ENCODE results near the gene ZKSCAN3.
"Not testable (repeated sequence)": the region's sequence is repeated elsewhere in the genome, so short reads cannot be mapped to it uniquely, and the experiment has no call there.

The ZKSCAN3 gene
- long read RNA-seq, full-length matches to known transcripts: 3 of 23 reads
- long read RNA-seq, partial matches to known transcripts: 2 of 23 reads
- long read RNA-seq, other reads (novel, unspliced or antisense): 18 of 23 reads

DNA sequence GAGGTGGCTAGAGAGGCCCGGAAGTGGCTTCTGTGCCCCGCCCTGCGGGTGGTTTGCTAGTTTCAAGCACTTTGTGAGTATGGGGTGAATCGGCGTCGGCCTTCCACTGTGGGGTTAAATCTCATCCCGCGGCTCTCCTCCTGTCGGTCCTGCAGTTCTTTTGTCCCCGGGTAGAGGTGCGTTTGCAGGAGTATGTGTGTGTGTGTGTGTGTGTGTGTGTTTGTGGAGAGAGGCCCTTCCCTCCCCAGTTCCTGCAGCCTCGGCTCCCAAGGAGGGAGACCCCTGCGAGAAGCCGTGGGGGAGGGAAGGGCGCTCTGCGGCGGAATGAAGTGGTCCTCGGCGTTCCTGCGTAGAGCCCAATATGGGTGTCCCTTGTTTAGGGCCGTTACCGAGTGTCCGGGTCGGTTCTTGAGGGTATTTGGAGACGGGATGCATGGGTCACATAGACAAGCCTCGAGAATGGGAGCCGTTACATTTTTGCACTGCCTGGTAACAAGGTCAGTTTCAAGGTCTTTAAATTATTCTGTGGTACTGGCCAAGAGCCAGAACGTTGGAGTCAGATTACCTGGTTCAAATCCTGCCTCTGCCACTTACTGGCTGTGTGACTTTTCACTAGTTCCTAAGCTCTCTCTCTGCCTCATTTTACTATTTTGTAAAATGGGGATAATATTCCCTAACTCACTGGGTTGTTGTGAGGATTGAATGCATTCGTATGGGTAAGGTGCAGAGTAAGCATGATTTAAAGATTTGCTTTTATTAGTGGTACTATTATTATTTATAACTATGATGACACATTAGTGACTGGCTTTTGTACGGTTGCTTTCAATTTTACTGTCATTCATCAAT lies at the start of gene ZKSCAN3:
Gene ZKSCAN3 (plus strand): TSS at position 56 of the 846 bp plus-strand sequence. CDS start 9,640 bp downstream, outside the sequence.
- Histone ChIP-seq H3K27ac (replicated peaks) (peak within 1 kb of the TSS; percentile 80), H3K27me3 (ENCODE audit: insufficient read depth, poor library complexity, severe bottlenecking) (no peaks in the 10 kb centered on the region), H3K4me3 (replicated peaks; ENCODE audit: insufficient read depth, low read length) (peak within 1 kb of the TSS; percentile 57)
- TF ChIP-seq, protein P1, sequence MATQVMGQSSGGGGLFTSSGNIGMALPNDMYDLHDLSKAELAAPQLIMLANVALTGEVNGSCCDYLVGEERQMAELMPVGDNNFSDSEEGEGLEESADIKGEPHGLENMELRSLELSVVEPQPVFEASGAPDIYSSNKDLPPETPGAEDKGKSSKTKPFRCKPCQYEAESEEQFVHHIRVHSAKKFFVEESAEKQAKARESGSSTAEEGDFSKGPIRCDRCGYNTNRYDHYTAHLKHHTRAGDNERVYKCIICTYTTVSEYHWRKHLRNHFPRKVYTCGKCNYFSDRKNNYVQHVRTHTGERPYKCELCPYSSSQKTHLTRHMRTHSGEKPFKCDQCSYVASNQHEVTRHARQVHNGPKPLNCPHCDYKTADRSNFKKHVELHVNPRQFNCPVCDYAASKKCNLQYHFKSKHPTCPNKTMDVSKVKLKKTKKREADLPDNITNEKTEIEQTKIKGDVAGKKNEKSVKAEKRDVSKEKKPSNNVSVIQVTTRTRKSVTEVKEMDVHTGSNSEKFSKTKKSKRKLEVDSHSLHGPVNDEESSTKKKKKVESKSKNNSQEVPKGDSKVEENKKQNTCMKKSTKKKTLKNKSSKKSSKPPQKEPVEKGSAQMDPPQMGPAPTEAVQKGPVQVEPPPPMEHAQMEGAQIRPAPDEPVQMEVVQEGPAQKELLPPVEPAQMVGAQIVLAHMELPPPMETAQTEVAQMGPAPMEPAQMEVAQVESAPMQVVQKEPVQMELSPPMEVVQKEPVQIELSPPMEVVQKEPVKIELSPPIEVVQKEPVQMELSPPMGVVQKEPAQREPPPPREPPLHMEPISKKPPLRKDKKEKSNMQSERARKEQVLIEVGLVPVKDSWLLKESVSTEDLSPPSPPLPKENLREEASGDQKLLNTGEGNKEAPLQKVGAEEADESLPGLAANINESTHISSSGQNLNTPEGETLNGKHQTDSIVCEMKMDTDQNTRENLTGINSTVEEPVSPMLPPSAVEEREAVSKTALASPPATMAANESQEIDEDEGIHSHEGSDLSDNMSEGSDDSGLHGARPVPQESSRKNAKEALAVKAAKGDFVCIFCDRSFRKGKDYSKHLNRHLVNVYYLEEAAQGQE (IDR thresholded peaks at IDR 0.05; ENCODE audit: insufficient replicate concordance, low read depth): peak; percentile 61
- no peak for TF ChIP-seq SPI1 (IDR thresholded peaks at IDR 0.05; ENCODE audit: borderline replicate concordance, low read depth)
- peak; percentile 81 for TF ChIP-seq GABPA (IDR thresholded peaks at IDR 0.05; ENCODE audit: low read depth)
- TF ChIP-seq, protein P2, sequence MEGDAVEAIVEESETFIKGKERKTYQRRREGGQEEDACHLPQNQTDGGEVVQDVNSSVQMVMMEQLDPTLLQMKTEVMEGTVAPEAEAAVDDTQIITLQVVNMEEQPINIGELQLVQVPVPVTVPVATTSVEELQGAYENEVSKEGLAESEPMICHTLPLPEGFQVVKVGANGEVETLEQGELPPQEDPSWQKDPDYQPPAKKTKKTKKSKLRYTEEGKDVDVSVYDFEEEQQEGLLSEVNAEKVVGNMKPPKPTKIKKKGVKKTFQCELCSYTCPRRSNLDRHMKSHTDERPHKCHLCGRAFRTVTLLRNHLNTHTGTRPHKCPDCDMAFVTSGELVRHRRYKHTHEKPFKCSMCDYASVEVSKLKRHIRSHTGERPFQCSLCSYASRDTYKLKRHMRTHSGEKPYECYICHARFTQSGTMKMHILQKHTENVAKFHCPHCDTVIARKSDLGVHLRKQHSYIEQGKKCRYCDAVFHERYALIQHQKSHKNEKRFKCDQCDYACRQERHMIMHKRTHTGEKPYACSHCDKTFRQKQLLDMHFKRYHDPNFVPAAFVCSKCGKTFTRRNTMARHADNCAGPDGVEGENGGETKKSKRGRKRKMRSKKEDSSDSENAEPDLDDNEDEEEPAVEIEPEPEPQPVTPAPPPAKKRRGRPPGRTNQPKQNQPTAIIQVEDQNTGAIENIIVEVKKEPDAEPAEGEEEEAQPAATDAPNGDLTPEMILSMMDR (IDR thresholded peaks at IDR 0.05; ENCODE audit: insufficient read depth, low read length): no peak
- TF ChIP-seq POLR2AphosphoS5 (IDR thresholded peaks at IDR 0.05; ENCODE audit: low read depth): peak; percentile 82
- peak; percentile 80 to 92 for DNase-seq (ENCODE audit: low read depth in 1 of 2, low spot score in 1 of 2)

DNA sequence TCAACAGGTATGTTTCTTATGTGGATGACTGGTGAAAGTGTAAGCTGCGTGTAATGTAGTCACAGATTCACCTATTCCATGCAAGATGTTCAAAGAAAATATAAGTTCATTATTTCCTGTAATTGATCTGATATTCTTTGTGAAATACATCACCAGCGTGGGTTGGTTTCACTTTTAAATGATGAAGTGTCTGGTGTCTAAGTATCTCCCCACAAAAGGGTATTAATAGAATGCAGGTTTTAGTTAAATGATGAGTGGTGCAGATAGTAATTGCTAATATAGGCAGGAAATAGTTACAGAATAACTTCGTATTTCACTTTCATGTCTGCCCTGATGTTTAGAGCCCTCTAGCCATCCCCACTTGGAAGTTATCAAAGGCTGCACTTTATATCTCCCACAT lies 46.2 kb upstream of the ZKSCAN3 start:
- no peak overlapping the region for H3K27ac ChIP-seq (replicated peaks)
- no peak for DNase-seq (ENCODE audit: low read depth in 1 of 2, low spot score in 1 of 2)
- TF ChIP-seq, protein P2 (IDR thresholded peaks at IDR 0.05; ENCODE audit: insufficient read depth, low read length): no peak
- TF ChIP-seq POLR2AphosphoS5 (IDR thresholded peaks at IDR 0.05; ENCODE audit: low read depth) (no peak), GABPA (IDR thresholded peaks at IDR 0.05; ENCODE audit: low read depth) (no peak), SPI1 (IDR thresholded peaks at IDR 0.05; ENCODE audit: borderline replicate concordance, low read depth) (no peak)
- TF ChIP-seq, protein P1 (IDR thresholded peaks at IDR 0.05; ENCODE audit: insufficient replicate concordance, low read depth): no peak
- H3K27me3 ChIP-seq (ENCODE audit: insufficient read depth, poor library complexity, severe bottlenecking): no peaks in the 10 kb centered on the region
- no peak overlapping the region for H3K4me3 ChIP-seq (replicated peaks; ENCODE audit: insufficient read depth, low read length)

DNA sequence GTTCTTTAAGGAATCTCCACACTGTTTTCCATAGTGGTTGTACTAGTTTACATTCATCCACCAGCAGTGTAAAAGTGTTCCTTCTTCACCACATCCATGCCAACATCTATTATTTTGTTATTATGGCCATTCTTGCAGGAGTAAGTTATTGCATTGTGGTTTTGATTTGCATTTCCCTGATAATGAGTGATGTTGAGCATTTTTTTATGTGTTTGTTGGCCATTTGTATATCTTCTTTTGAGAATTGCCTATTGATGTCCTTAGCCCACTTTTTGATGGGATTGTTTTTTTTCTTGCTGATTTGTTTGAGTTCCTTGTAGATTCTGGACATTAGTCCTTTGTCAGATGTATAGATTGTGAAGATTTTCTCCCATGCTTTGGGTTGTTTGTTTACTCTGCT lies 43.4 kb upstream of the ZKSCAN3 start:
- H3K27me3 ChIP-seq (ENCODE audit: insufficient read depth, poor library complexity, severe bottlenecking); H3K4me3 ChIP-seq (replicated peaks; ENCODE audit: insufficient read depth, low read length); DNase-seq (ENCODE audit: low read depth in 1 of 2, low spot score in 1 of 2); H3K27ac ChIP-seq (replicated peaks): not testable (repeated sequence)

DNA sequence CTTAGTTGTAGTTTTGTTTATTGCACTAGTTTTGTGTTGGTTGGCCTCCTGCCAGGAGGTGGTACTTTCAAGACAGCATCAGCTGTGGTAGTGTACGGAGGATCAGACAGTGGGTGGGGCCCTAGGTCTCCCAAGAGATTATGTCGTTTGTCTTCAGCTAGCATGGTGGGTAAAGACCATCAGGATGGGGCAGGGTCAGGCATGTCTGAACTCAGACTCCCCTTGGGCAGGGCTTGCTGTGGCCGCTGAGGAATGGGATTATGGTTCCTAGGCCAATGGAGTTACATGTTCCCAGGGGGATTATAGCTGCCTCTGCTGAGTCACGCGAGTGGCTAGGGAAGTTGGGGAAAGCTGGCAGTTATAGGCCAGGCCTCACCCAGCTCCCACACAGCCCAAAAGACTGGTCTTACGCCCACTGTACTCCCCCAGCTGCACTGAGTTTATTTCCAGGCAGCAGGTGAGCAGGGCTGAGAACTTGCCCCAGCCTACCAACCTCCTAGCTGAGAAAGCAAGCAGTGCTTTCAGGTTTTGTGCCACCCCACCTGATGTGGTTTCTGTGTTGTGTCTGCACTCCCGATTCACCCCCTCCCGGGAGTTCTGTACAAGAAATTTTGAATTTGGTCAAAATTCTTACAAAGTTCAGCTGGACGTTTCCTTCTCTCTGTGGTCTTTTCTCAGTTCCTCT lies 38.5 kb upstream of the ZKSCAN3 start:
- H3K27me3 ChIP-seq (ENCODE audit: insufficient read depth, poor library complexity, severe bottlenecking): no peaks in the 10 kb centered on the region
- TF ChIP-seq SPI1 (IDR thresholded peaks at IDR 0.05; ENCODE audit: borderline replicate concordance, low read depth) (no peak), GABPA (IDR thresholded peaks at IDR 0.05; ENCODE audit: low read depth) (no peak), POLR2AphosphoS5 (IDR thresholded peaks at IDR 0.05; ENCODE audit: low read depth) (no peak)
- TF ChIP-seq, protein P1 (IDR thresholded peaks at IDR 0.05; ENCODE audit: insufficient replicate concordance, low read depth): no peak
- TF ChIP-seq, protein P2 (IDR thresholded peaks at IDR 0.05; ENCODE audit: insufficient read depth, low read length): no peak
- no peak overlapping the region for H3K27ac ChIP-seq (replicated peaks)
- no peak for DNase-seq (ENCODE audit: low read depth in 1 of 2, low spot score in 1 of 2)
- H3K4me3 ChIP-seq (replicated peaks; ENCODE audit: insufficient read depth, low read length): no peak overlapping the region

All from HL-60 (cell line).